ENCODE results near the gene CDKAL1.

DNA sequence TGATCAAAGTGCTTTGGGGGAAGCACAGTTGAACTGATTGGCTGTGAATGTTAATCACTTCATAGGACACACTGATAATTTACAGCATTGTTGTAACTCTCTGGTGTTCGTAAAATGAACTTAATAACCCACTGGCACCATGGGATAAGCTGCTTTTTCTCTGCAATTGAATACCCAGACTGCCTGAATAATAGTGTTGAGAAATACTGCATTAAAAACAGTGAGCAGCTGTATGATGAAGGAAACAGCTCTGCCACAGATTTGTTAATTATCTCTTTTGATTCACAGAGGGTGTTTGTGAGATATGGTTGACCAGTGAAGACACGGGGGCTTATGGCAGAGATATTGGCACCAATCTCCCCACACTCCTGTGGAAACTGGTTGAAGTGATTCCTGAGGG lies 420.9 kb downstream of the CDKAL1 start:
- TF ChIP-seq, protein P1, sequence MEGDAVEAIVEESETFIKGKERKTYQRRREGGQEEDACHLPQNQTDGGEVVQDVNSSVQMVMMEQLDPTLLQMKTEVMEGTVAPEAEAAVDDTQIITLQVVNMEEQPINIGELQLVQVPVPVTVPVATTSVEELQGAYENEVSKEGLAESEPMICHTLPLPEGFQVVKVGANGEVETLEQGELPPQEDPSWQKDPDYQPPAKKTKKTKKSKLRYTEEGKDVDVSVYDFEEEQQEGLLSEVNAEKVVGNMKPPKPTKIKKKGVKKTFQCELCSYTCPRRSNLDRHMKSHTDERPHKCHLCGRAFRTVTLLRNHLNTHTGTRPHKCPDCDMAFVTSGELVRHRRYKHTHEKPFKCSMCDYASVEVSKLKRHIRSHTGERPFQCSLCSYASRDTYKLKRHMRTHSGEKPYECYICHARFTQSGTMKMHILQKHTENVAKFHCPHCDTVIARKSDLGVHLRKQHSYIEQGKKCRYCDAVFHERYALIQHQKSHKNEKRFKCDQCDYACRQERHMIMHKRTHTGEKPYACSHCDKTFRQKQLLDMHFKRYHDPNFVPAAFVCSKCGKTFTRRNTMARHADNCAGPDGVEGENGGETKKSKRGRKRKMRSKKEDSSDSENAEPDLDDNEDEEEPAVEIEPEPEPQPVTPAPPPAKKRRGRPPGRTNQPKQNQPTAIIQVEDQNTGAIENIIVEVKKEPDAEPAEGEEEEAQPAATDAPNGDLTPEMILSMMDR (IDR thresholded peaks at IDR 0.05): no peak
- TF ChIP-seq POLR2AphosphoS5 (IDR thresholded peaks at IDR 0.05) (no peak), POLR2A (IDR thresholded peaks at IDR 0.05; ENCODE audit: low read depth) (no peak)

Data from esophagus muscularis mucosa (tissue), 3 donors.